ENCODE measurements around the gene NENF. TPM values are rescaled to one million over a fixed set of nuclear protein-coding genes. Genes with fewer than 3 reads are reported as not detected.
A peak's percentile ranks its signal among the peaks of the same experiment; 100 is the strongest.
"Not testable (repeated sequence)": the region's sequence is repeated elsewhere in the genome, so short reads cannot be mapped to it uniquely, and the experiment has no call there.

Gene NENF
- total RNA-seq, 1 experiment from 2014 or later = 72.4 TPM

DNA sequence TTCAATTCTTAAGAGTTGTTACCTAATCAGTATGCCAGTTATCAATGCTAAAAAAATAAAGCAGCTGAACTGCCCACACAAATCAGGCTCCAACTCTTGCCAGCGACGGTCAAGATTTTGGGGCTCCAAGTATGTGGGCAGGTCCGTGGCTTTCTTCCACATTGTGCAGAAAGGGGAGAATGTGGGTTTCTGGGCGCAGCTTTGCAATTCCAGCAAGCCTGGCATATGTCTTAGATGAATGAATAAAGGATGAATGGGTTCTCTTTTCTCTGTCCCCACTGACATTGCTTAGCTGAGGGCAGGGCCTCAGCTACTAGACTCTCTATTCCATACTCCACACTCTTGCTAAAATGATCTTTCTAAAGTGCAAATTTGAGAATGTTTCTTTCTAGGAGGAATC is 42.4 kb downstream of the NENF start:
- CTCF ChIA-PET = no interaction called here
- intact Hi-C loops (cut with micrococcal nuclease; ENCODE audit: unreplicated experiment) = loop anchor here (5.0 to 10.0 kb wide), 2 partner anchors 190 to 307 kb away; no protein-coding TSS in a partner anchor
- TF ChIP-seq TCF7L2 (IDR thresholded peaks at IDR 0.05; ENCODE audit: low read depth, low read length) = no peak
- H3K4me3 ChIP-seq (ENCODE audit: low read depth in 2 of 2, low read length in 2 of 2) = no peak overlapping the region
- DNase-seq (ENCODE audit: low read depth, low spot score) (no peak), ATAC-seq (no peak)
- H3K27ac ChIP-seq (ENCODE audit: low read length) = no peak overlapping the region
- POLR2A ChIA-PET = no interaction called here
- in situ Hi-C loops (cut with HindIII; ENCODE audit: low pct_unique_long_range_greater_than_20kb, low sequenced_read_pairs) = no loop called here
- no peaks in the 10 kb centered on the region for H3K27me3 ChIP-seq (ENCODE audit: control insufficient read depth, insufficient read depth, low read length)
- no TSS peak for BruUV-seq (replicated peaks)
- no peaks in the 10 kb centered on the region for H3K36me3 ChIP-seq (ENCODE audit: control insufficient read depth, insufficient read depth, low read length)
- H3K4me1 ChIP-seq (ENCODE audit: control insufficient read depth, insufficient read depth, low read length) = peaks cover 3% of the 10 kb centered on the region; the same call in 1 of the 2 replicates
- no peaks in the 10 kb centered on the region for H3K9me3 ChIP-seq (ENCODE audit: control insufficient read depth, insufficient read depth, low read depth, low read length)

DNA sequence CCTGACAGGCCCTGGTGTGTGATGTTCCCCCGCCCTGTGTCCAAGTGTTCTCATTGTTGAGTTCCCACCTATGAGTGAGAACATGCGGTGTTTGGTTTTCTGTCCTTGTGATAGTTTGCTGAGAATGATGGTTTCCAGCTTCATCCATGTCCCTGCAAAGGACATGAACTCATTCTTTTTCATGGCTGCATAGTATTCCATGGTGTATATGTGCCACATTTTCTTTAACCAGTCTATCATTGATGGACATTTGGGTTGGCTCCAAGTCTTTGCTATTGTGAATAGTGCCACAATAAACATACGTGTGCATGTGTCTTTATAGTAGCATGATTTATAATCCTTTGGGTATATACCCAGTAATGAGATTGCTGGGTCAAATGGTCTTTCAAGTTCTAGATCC is 43.1 kb downstream of the NENF start:
- H3K27me3 ChIP-seq (ENCODE audit: control insufficient read depth, insufficient read depth, low read length); H3K4me1 ChIP-seq (ENCODE audit: control insufficient read depth, insufficient read depth, low read length); POLR2A ChIA-PET; BruUV-seq (replicated peaks); in situ Hi-C loops (cut with HindIII; ENCODE audit: low pct_unique_long_range_greater_than_20kb, low sequenced_read_pairs); ATAC-seq; H3K4me3 ChIP-seq (ENCODE audit: low read depth in 2 of 2, low read length in 2 of 2); H3K36me3 ChIP-seq (ENCODE audit: control insufficient read depth, insufficient read depth, low read length); DNase-seq (ENCODE audit: low read depth, low spot score); H3K27ac ChIP-seq (ENCODE audit: low read length); H3K9me3 ChIP-seq (ENCODE audit: control insufficient read depth, insufficient read depth, low read depth, low read length): not testable (repeated sequence)
- intact Hi-C loops (cut with micrococcal nuclease; ENCODE audit: unreplicated experiment) = loop anchor here (5.0 to 10.0 kb wide), 2 partner anchors 189 to 306 kb away; no protein-coding TSS in a partner anchor
- CTCF ChIA-PET = interaction anchor here (0.7 to 2.2 kb wide), 2 partner anchors 52 to 189 kb away, joined by 3 to 14 read pairs; no protein-coding TSS in a partner anchor

DNA sequence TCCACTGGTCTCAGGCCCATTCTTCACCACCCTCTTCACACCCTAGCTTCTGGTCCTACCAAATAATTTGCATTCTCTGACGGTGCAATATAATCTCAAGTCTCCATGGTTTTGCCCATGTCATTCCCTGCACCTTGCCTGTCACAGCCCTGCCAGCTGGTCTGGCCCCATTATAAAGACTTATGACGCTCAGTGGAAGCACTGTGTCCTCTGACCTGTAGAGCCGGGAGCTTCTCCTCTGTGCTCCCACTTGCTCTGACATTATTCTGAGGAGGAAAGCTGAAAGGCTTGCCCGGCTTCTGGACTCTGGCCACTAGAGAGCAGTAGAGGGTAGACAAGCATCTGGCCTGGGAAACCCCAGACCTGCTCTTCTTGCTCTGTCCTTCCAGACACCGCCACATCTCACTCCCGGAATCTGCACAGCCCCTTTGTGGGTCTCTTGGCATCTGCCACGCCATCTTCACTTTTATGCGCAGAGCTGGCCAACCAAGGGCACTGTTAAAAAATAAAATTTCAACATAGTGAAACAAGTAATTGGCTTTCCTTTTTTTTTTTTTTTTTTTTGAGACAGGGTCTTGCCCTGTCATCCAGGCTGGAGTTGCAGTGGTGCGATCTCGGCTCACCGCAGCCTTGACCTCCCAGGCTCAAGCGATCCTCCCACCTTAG is 44.4 kb downstream of the NENF start:
- BruUV-seq (replicated peaks) = no TSS peak
- Histone ChIP-seq H3K9me3 (ENCODE audit: control insufficient read depth, insufficient read depth, low read depth, low read length) (no peaks in the 10 kb centered on the region), H3K27me3 (ENCODE audit: control insufficient read depth, insufficient read depth, low read length) (no peaks in the 10 kb centered on the region), H3K4me1 (ENCODE audit: control insufficient read depth, insufficient read depth, low read length) (0 out of 2 replicates have a peak, but pooled peaks cover 2% of the 10 kb centered on the region), H3K27ac (ENCODE audit: low read length) (no peak overlapping the region), H3K36me3 (ENCODE audit: control insufficient read depth, insufficient read depth, low read length) (no peaks in the 10 kb centered on the region), H3K4me3 (ENCODE audit: low read depth in 2 of 2, low read length in 2 of 2) (no peak overlapping the region)
- in situ Hi-C loops (cut with HindIII; ENCODE audit: low pct_unique_long_range_greater_than_20kb, low sequenced_read_pairs) = no loop called here
- ATAC-seq = peak; percentile 96
- peak; percentile 81 for DNase-seq (ENCODE audit: low read depth, low spot score)
- intact Hi-C loops (cut with micrococcal nuclease; ENCODE audit: unreplicated experiment) = loop anchor here (5.0 to 10.0 kb wide), 2 partner anchors 188 to 305 kb away; no protein-coding TSS in a partner anchor
- POLR2A ChIA-PET = interaction anchor here (0.5 to 2.8 kb wide), 2 partner anchors 131 to 335 kb away, joined by 3 to 17 read pairs; partner anchors contain the start of gene ATF3
- CTCF ChIA-PET = interaction anchor here (0.5 to 2.2 kb wide), 15 partner anchors 21 to 548 kb away, joined by 3 to 14 read pairs (median 6); partner anchors contain the start of gene ATF3
- TF ChIP-seq, protein P1, sequence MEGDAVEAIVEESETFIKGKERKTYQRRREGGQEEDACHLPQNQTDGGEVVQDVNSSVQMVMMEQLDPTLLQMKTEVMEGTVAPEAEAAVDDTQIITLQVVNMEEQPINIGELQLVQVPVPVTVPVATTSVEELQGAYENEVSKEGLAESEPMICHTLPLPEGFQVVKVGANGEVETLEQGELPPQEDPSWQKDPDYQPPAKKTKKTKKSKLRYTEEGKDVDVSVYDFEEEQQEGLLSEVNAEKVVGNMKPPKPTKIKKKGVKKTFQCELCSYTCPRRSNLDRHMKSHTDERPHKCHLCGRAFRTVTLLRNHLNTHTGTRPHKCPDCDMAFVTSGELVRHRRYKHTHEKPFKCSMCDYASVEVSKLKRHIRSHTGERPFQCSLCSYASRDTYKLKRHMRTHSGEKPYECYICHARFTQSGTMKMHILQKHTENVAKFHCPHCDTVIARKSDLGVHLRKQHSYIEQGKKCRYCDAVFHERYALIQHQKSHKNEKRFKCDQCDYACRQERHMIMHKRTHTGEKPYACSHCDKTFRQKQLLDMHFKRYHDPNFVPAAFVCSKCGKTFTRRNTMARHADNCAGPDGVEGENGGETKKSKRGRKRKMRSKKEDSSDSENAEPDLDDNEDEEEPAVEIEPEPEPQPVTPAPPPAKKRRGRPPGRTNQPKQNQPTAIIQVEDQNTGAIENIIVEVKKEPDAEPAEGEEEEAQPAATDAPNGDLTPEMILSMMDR (IDR thresholded peaks at IDR 0.05) = peak; percentile 95
- no peak for TF ChIP-seq TCF7L2 (IDR thresholded peaks at IDR 0.05; ENCODE audit: low read depth, low read length)

DNA sequence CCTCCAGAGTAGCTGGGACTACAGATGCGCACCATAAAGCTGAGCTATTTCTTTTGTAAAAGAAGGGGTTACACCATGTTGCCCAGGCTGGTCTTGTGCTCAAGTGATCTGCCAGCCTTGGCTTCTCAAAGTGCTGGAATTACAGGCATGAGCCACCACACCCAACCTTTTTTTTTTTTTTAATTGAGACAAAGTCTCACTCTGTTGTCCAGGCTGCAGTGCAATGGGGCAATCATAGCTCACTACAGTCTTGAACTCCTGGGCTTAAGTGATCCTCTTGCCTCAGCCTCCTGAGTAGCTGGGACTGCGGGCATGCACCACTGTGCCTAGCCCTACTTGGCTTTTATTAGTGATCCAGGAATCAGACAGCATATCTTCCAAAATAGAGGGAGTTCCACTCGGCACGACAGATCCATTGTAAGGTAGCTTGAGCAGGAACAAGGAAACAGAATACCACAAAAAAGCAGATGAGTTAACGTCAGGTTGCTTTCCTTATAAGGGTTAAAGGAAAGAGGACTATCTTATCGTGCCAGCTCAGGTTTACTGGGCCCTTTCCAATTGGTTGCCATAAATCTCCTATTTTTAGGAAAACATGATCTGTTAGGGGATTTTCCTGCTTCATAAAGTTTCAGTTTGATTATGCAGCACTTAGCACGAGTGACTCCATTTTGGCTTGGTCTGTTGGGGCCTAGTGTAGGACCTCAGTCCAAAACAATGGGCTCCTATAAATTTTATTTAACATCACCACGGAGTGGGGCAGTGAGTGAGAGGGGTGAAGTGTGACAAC is 45.2 kb downstream of the NENF start:
- BruUV-seq (replicated peaks) = no TSS peak
- ATAC-seq = peak; percentile 12; the same call in 1 of the 2 replicates
- CTCF ChIA-PET = interaction anchor here (0.6 to 2.2 kb wide), 12 partner anchors 9 to 548 kb away, joined by 3 to 14 read pairs (median 6); partner anchors contain the start of gene ATF3
- H3K27ac ChIP-seq (ENCODE audit: low read length) = no peak overlapping the region
- 0 out of 2 replicates have a peak, but pooled peaks cover 3% of the 10 kb centered on the region for H3K4me1 ChIP-seq (ENCODE audit: control insufficient read depth, insufficient read depth, low read length)
- POLR2A ChIA-PET = interaction anchor here (1.2 to 2.8 kb wide), 2 partner anchors 131 to 133 kb away, joined by 3 to 17 read pairs; partner anchors contain the start of gene ATF3
- intact Hi-C loops (cut with micrococcal nuclease; ENCODE audit: unreplicated experiment) = loop anchor here (5.0 to 10.0 kb wide), 2 partner anchors 187 to 304 kb away; no protein-coding TSS in a partner anchor
- TF ChIP-seq TCF7L2 (IDR thresholded peaks at IDR 0.05; ENCODE audit: low read depth, low read length) (no peak), SIN3A (IDR thresholded peaks at IDR 0.05; ENCODE audit: borderline replicate concordance, insufficient read depth, low read depth, low read length) (no peak), POLR2AphosphoS5 (IDR thresholded peaks at IDR 0.05; ENCODE audit: low read depth, low read length) (no peak)
- TF ChIP-seq, protein P1 (IDR thresholded peaks at IDR 0.05) = no peak
- TF ChIP-seq, protein P2, sequence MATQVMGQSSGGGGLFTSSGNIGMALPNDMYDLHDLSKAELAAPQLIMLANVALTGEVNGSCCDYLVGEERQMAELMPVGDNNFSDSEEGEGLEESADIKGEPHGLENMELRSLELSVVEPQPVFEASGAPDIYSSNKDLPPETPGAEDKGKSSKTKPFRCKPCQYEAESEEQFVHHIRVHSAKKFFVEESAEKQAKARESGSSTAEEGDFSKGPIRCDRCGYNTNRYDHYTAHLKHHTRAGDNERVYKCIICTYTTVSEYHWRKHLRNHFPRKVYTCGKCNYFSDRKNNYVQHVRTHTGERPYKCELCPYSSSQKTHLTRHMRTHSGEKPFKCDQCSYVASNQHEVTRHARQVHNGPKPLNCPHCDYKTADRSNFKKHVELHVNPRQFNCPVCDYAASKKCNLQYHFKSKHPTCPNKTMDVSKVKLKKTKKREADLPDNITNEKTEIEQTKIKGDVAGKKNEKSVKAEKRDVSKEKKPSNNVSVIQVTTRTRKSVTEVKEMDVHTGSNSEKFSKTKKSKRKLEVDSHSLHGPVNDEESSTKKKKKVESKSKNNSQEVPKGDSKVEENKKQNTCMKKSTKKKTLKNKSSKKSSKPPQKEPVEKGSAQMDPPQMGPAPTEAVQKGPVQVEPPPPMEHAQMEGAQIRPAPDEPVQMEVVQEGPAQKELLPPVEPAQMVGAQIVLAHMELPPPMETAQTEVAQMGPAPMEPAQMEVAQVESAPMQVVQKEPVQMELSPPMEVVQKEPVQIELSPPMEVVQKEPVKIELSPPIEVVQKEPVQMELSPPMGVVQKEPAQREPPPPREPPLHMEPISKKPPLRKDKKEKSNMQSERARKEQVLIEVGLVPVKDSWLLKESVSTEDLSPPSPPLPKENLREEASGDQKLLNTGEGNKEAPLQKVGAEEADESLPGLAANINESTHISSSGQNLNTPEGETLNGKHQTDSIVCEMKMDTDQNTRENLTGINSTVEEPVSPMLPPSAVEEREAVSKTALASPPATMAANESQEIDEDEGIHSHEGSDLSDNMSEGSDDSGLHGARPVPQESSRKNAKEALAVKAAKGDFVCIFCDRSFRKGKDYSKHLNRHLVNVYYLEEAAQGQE (IDR thresholded peaks at IDR 0.05; ENCODE audit: insufficient read depth in 1 of 2, low read depth in 2 of 2, low read length in 1 of 2) = no peak
- H3K4me3 ChIP-seq (ENCODE audit: low read depth in 2 of 2, low read length in 2 of 2) = no peak overlapping the region
- H3K9me3 ChIP-seq (ENCODE audit: control insufficient read depth, insufficient read depth, low read depth, low read length) = no peaks in the 10 kb centered on the region
- H3K36me3 ChIP-seq (ENCODE audit: control insufficient read depth, insufficient read depth, low read length) = no peaks in the 10 kb centered on the region
- no peaks in the 10 kb centered on the region for H3K27me3 ChIP-seq (ENCODE audit: control insufficient read depth, insufficient read depth, low read length)
- no peak for DNase-seq (ENCODE audit: low read depth, low spot score)
- in situ Hi-C loops (cut with HindIII; ENCODE audit: low pct_unique_long_range_greater_than_20kb, low sequenced_read_pairs) = no loop called here
